ENCODE results near the gene LMAN2.

The LMAN2 gene

DNA sequence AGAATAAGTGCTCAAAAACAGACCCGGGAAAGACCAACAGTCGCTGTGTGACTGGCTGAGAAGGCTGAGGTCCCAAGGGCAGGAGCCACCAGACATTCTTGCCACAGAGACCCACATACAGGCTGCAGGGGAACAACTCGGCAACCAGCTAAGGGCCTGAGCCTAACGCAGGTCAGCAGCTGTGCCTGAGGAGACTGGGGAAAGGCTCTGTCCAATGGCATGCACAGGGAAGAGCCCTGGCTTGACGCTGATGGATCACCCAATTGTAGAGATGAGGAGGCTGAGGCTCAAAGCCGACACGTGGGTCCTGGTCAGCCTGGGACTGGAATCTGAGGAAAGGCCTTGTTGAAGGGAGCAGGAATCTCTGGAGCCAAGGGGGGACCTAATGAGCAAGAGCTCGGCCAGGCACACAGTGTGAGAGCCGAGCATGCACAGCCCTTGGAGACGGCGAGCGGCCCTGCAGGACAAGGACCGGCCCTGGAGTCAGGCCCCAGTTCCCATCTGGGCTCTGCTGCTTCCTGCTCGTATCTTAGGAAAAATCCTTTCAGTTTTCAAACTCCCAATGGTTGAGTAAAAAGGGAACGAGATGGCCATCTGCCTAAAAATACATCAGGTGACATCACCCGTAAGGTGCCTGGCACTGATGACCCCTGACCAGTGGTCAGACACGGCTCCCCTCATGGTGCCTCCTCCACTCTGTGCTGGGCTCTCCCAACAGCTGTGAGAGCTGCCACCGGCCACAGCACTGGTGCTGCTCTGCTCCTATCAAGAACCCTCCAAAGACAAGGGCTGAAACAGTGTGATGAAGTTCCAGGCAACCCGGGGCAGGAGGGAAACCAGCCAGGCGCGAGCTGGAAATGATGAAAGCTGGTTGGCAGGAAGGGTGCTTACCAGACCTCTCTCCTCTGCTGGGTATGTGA, 16.4 kb downstream of the LMAN2 start:
- POLR2A ChIA-PET = interaction anchor here (0.9 to 1.8 kb wide), 3 partner anchors 12 to 119 kb away, joined by 3 to 8 read pairs (median 3); partner anchors contain the start of gene LMAN2
- Histone ChIP-seq H3K4me1 (ENCODE audit: control insufficient read depth, insufficient read depth, low read length) (no peaks in the 10 kb centered on the region), H3K27ac (ENCODE audit: extremely low read depth, low read depth, low read length) (no peak overlapping the region), H3K36me3 (ENCODE audit: control insufficient read depth in 2 of 2, insufficient read depth in 1 of 2, low read length in 2 of 2) (peaks cover 11 to 98% of the 10 kb centered on the region in 2 experiments; a peak in 2 of 3 replicates), H3K9me3 (ENCODE audit: control insufficient read depth, insufficient read depth, low read depth, low read length) (no peaks in the 10 kb centered on the region), H3K4me3 (ENCODE audit: low read depth, low read length) (no peak overlapping the region)
- TF ChIP-seq ZNF544 (tag by site-specific recombination; IDR thresholded peaks at IDR 0.05) (no peak), ZNF473 (tag by site-specific recombination; IDR thresholded peaks at IDR 0.05) (no peak), ZNF394 (tag by site-specific recombination; IDR thresholded peaks at IDR 0.05; ENCODE audit: borderline replicate concordance) (no peak), ZNF239 (tag by site-specific recombination; IDR thresholded peaks at IDR 0.05) (no peak), ZFP37 (tag by site-specific recombination; IDR thresholded peaks at IDR 0.05) (no peak), GLIS2 (tag by site-specific recombination; IDR thresholded peaks at IDR 0.05) (no peak), BCL11A (tag by site-specific recombination; IDR thresholded peaks at IDR 0.05; ENCODE audit: low read depth) (no peak), KLF10 (tag by site-specific recombination; IDR thresholded peaks at IDR 0.05) (no peak), ZNF510 (tag by site-specific recombination; IDR thresholded peaks at IDR 0.05; ENCODE audit: insufficient replicate concordance) (no peak), FEZF1 (tag by site-specific recombination; IDR thresholded peaks at IDR 0.05) (no peak), ZXDB (tag by site-specific recombination; IDR thresholded peaks at IDR 0.05) (no peak), ZNF585B (tag by site-specific recombination; IDR thresholded peaks at IDR 0.05) (no peak), ZBTB8A (tag by site-specific recombination; IDR thresholded peaks at IDR 0.05) (no peak), ZNF610 (tag by site-specific recombination; IDR thresholded peaks at IDR 0.05; ENCODE audit: borderline replicate concordance) (no peak), ZNF311 (tag by site-specific recombination; IDR thresholded peaks at IDR 0.05; ENCODE audit: borderline replicate concordance) (no peak), TCF7L2 (IDR thresholded peaks at IDR 0.05; ENCODE audit: borderline replicate concordance, low read depth, low read length) (no peak), SALL2 (tag by site-specific recombination; IDR thresholded peaks at IDR 0.05; ENCODE audit: borderline replicate concordance) (no peak)
- TF ChIP-seq, protein P1, sequence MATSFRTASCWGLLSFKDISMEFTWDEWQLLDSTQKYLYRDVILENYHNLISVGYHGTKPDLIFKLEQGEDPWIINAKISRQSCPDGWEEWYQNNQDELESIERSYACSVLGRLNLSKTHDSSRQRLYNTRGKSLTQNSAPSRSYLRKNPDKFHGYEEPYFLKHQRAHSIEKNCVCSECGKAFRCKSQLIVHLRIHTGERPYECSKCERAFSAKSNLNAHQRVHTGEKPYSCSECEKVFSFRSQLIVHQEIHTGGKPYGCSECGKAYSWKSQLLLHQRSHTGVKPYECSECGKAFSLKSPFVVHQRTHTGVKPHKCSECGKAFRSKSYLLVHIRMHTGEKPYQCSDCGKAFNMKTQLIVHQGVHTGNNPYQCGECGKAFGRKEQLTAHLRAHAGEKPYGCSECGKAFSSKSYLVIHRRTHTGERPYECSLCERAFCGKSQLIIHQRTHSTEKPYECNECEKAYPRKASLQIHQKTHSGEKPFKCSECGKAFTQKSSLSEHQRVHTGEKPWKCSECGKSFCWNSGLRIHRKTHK (tag by site-specific recombination; IDR thresholded peaks at IDR 0.05) = no peak
- TF ChIP-seq, protein P2, sequence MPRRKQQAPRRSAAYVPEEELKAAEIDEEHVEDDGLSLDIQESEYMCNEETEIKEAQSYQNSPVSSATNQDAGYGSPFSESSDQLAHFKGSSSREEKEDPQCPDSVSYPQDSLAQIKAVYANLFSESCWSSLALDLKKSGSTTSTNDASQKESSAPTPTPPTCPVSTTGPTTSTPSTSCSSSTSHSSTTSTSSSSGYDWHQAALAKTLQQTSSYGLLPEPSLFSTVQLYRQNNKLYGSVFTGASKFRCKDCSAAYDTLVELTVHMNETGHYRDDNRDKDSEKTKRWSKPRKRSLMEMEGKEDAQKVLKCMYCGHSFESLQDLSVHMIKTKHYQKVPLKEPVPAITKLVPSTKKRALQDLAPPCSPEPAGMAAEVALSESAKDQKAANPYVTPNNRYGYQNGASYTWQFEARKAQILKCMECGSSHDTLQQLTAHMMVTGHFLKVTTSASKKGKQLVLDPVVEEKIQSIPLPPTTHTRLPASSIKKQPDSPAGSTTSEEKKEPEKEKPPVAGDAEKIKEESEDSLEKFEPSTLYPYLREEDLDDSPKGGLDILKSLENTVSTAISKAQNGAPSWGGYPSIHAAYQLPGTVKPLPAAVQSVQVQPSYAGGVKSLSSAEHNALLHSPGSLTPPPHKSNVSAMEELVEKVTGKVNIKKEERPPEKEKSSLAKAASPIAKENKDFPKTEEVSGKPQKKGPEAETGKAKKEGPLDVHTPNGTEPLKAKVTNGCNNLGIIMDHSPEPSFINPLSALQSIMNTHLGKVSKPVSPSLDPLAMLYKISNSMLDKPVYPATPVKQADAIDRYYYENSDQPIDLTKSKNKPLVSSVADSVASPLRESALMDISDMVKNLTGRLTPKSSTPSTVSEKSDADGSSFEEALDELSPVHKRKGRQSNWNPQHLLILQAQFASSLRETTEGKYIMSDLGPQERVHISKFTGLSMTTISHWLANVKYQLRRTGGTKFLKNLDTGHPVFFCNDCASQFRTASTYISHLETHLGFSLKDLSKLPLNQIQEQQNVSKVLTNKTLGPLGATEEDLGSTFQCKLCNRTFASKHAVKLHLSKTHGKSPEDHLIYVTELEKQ (tag by site-specific recombination; IDR thresholded peaks at IDR 0.05; ENCODE audit: borderline replicate concordance) = no peak
- TF ChIP-seq, protein P3, sequence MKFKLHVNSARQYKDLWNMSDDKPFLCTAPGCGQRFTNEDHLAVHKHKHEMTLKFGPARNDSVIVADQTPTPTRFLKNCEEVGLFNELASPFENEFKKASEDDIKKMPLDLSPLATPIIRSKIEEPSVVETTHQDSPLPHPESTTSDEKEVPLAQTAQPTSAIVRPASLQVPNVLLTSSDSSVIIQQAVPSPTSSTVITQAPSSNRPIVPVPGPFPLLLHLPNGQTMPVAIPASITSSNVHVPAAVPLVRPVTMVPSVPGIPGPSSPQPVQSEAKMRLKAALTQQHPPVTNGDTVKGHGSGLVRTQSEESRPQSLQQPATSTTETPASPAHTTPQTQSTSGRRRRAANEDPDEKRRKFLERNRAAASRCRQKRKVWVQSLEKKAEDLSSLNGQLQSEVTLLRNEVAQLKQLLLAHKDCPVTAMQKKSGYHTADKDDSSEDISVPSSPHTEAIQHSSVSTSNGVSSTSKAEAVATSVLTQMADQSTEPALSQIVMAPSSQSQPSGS (tag by site-specific recombination; IDR thresholded peaks at IDR 0.05; ENCODE audit: low read depth) = no peak
- CTCF ChIA-PET = interaction anchor here (1.0 to 1.6 kb wide), 8 partner anchors 11 to 220 kb away, joined by 3 to 8 read pairs (median 5); no protein-coding TSS in a partner anchor
